Brain microvascular endothelial cell (primary cell): ENCODE results near the gene DEAF1.

Experiments used
- DNase-seq: peaks from one replicate; pipeline ENCODE4 v3.0.0-alpha.2; 2020
- H3K27ac ChIP-seq: fragments of 250-450 bp; sonication (Bioruptor Pico); 2 replicates; pipeline ENCODE4 v1.5.1; 2020; ENCODE audit warnings: mild to moderate bottlenecking, moderate library complexity
- H3K27me3 ChIP-seq: fragments of 250-450 bp; sonication (Bioruptor Pico); replicated peaks from 2 replicates; pipeline ENCODE4 v1.5.1; 2020; ENCODE audit warnings: mild to moderate bottlenecking
- H3K36me3 ChIP-seq: fragments of 250-450 bp; sonication (Bioruptor Pico); replicated peaks from 2 replicates; pipeline ENCODE4 v1.5.1; 2020; ENCODE audit warnings: mild to moderate bottlenecking
- H3K4me3 ChIP-seq: 2 replicates; pipeline ENCODE4 v1.5.1; 2011; ENCODE audit warnings: low read depth, mild to moderate bottlenecking, control low read depth, low read length, moderate library complexity
- CTCF ChIP-seq: IDR thresholded peaks from 2 replicates; pipeline ENCODE4 v1.5.1; 2011; ENCODE audit warnings: low read depth, mild to moderate bottlenecking, moderate library complexity, low read length, control low read depth, inconsistent platforms; ENCODE audit errors: missing control alignments
- in situ Hi-C: cut with HindIII; loops from 2 replicates; pipeline ENCODE4 v1.10.0; 2017; ENCODE audit warnings: low sequenced_read_pairs, low pct_ligation_motif_present

The DEAF1 gene

GRCh38 chr11:665062-665703 lies 29.8 kb downstream of the DEAF1 start:
- Histone ChIP-seq H3K4me3 (no peak overlapping the region), H3K27ac (no peak overlapping the region)
- in situ Hi-C loops, result no loop called here

DNA sequence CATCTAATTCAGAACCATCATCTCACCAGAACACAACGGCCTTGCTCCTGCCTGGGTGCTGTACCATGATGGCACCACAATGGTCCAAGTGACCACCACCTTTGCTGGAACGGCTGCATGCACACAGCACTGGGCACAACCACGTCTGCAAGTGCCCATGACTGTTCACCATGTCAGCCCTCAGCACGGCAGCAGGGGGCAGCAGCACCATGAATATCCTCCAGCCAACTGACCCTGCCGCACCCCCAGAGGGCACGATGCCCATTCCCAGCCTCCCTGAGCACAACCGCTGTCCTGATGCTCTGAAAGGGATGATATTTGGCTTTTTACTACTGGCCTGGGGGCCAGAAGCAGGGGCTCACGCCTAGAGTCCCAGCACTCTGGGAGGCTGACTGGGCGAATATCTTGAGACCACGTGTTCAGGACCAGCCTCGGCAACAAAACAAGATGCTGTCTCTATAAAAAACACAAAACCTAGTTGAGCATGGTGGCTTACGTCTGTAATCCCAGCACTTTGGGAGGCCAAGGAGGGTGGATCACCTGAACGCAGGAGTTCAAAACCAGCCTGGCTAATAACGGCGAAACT lies 32.2 kb downstream of the DEAF1 start:
- no peaks in the 10 kb centered on the region for H3K27me3 ChIP-seq
- H3K27ac ChIP-seq, result no peak overlapping the region
- peak; percentile 60 for DNase-seq
- in situ Hi-C loops, result no loop called here
- peak; percentile 84 for TF ChIP-seq CTCF
- H3K36me3 ChIP-seq, result peaks cover 28% of the 10 kb centered on the region
- no peak overlapping the region for H3K4me3 ChIP-seq

More at GRCh38 chr11:665062-665703, 29.8 kb downstream of the DEAF1 start:
- DNase-seq, result no peak
- TF ChIP-seq CTCF, result no peak
- H3K27me3 ChIP-seq, result no peaks in the 10 kb centered on the region
- peaks cover 20% of the 10 kb centered on the region for H3K36me3 ChIP-seq

DNA sequence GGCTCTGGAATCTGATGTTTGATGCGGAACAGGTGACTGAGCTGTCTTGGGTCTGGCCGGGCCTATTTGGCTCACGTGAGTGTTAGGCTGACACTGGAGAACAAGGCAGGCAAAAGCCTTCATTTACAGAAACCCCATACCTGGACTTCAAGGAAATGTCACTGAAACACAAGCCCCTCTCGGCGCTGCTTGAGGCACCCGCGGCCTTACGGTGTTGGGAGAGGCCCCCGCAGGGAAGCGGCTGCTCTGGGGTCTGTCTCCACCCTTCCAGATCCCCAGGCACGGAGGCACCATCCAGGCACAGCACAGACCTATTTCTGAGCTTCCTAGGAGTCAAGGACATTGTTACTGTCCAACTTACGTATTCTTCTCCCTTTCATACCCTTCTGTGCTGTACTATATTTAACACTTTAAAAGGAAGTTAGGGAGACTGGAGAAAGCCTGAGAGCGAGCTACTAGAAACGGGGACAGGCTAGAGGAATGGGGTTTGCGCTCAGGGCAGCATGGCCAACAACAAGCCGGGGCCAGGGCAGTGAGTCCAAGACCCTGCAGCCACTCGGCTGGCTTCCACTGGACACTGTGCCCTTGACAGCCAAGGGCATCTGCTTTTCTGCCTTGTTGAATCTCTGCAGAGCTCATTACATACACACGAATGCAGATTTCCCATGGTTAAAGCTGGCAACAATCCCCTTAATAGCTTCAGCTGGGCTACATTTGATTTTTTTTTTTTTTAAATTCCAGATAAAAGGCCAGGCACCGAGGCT lies 34.2 kb downstream of the DEAF1 start:
- no peak overlapping the region for H3K4me3 ChIP-seq
- no peak overlapping the region for H3K27ac ChIP-seq
- peaks cover 24% of the 10 kb centered on the region for H3K36me3 ChIP-seq
- no peak for DNase-seq
- H3K27me3 ChIP-seq, result no peaks in the 10 kb centered on the region
- in situ Hi-C loops, result no loop called here
- no peak for TF ChIP-seq CTCF

- in situ Hi-C loops, result no loop called here
- DNase-seq, result no peak
- peaks cover 23% of the 10 kb centered on the region for H3K36me3 ChIP-seq
These were observed 34.7 kb downstream of the DEAF1 start for GRCh38 chr11:660281-660680.

DNA sequence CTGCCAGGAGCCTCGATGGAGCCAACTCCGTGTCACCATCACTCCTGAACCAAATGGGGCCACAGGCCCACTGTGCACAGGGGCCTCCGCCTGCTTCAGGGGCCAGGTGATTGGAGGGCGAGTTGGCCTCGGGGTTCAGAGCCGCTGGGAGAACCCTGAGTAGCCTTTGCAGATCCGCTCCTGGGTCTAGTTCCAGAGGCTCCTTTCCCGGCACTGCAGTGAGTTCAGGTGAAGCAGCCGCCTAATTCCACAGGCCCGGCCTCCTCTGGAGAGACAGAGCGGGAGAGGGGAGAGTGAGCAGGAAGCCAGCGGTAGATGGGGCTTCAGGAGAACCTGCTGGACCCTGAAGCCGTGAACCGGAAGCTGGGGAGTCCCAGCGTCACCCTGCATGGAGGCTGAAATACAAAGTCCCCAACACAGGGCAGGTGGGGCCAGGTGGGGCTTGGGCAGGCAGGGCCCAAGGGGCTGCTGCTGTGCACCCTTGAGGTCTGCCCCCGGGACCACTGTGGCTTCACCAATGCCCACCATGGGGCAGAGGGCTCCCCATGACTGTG lies 35.4 kb downstream of the DEAF1 start:
- DNase-seq, result no peak
- no peaks in the 10 kb centered on the region for H3K27me3 ChIP-seq
- no peak overlapping the region for H3K27ac ChIP-seq
- peaks cover 23% of the 10 kb centered on the region for H3K36me3 ChIP-seq
- no peak overlapping the region for H3K4me3 ChIP-seq
- in situ Hi-C loops, result no loop called here
- no peak for TF ChIP-seq CTCF

More at GRCh38 chr11:660281-660680, 34.7 kb downstream of the DEAF1 start:
- Histone ChIP-seq H3K27me3 (no peaks in the 10 kb centered on the region), H3K27ac (no peak overlapping the region), H3K4me3 (no peak overlapping the region)
- TF ChIP-seq CTCF, result no peak
